Bone marrow (tissue), 2 donors: ENCODE measurements around the gene TPPP2.
"Not testable (repeated sequence)": the region's sequence is repeated elsewhere in the genome, so short reads cannot be mapped to it uniquely, and the experiment has no call there.

Experiments
- DNase-seq, 2 donors: peaks; one replicate each; lab custom pipeline; 2025; lab: John Stamatoyannopoulos, UW

The TPPP2 gene

DNA sequence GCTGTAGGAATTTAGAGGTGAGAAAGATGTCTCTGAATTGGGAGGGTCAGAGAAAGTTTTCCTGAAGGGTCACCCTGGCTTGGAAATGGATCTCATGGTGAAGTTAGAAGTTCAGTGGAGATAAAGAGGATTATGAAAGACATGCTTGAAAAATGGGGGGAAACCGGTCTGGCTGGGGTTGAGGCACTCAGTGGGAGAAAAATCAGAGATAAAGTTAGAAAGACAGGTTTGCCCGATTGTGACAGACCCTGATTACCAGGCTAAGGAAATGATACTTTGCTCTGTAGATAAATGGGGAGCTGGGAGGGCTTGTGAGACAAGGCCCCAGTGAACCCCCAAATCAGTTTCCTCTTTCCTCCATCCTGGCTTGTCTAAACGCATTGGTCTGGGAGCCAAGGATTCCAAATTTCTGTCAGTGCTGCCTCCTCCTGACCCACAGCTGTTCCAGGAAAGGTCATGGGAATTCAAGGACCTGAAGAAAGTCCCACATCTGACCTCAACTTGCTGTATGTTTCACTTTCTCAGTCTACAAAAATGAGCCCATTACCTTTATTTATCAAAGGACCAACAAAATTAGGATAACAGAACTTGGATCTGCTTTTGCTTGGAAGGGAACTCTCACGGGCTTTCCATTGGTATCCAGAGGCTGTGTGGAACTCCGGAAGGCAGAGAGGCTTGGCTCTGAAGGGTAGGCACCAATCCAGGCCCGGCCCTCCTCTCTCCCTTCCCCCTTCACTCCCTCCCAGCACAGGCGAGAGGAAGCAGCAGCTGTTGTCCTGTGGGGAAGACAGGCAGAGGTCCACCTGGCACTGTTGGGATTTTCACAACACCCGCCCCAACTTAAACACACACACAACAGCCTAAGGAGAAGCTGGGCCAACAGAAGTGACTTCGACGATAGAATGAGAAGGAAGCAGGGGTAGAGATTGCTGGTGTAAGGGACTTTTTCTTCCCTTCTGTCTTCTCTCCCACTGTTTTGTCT lies 8.7 kb downstream of the TPPP2 start:
- DNase-seq = no peak

DNA sequence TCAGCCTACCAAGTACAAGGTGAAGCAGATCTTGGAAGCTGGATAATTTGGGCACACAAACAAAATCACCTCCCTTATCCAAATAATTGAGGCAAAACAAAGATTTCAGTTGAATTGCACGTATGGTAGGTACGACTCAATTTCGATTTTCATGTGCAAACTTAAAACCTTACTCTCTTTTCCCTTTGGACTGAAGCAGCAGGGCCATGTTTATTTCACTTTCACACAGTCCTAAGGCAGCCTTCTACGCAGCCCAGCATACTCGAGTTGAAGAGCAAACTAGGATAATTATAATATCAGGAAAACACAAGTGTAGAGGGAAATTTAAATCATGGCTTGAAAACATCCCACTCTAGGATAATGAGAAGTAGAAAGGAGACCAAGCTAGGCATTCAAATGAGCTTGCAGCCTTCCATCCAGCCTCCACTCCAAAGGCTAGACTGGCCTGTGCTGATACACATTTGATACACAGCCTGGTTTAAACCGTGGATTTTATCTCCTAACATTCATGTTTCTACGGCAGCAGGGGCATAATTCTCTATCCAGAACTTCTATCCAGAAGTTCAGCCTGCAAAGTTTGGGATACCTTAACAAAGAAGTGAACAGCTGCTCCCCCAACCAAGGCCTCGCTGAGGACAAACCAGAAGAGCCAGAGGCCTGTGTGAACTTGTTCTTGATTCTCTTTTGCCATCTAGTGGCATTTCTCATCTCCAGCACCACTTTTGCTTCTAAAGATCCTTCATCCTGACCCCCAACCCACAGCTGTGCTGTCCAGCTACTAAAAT lies 9.8 kb downstream of the TPPP2 start:
- peak in 1 of 2 donors; percentile 57 for DNase-seq

DNA sequence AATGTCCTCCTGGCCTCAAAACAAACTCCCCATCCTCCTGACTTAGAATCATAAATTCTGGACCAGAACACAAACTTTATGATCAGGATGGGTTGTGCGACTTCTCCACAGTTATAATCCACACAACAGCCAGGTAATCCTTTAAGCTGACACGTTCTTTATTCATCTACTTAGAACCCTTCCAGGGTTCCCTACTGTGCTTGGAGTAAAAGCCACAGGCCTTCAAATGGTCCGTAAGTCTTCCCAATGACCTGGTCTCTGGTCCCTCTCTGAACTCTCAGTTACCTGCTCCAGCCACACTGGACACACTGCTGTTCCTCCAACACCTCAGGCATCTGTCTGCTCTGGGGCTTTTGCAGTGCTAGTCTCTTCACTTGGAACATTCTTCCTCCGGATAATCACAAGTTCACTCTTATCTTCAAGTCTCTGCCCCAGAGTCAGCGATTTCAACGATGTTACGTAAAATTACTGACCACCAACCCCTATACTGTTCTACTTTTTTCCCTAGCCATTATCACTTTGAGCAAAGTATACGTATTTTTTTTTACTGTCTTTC lies 10.4 kb downstream of the TPPP2 start:
- DNase-seq = no peak

DNA sequence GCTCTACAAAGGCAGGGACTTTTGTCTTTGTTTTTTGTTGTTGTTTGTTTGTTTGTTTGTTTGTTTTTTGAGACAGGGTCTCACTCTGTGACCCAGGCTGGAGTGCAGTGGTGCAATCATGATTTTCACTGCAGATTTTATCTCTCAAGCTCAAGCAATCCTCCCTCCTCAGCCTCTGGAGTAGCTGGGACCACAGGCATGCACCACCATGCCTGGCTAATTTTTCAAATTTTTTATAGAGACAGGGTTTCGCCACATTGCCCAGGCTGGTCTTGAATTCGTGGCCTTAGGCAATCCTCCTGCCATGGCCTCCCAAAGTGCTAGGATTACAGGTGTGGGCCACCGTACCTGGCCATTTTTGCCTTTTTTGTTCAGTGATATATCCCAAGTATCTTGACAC lies 10.9 kb downstream of the TPPP2 start:
- not testable (repeated sequence) for DNase-seq

DNA sequence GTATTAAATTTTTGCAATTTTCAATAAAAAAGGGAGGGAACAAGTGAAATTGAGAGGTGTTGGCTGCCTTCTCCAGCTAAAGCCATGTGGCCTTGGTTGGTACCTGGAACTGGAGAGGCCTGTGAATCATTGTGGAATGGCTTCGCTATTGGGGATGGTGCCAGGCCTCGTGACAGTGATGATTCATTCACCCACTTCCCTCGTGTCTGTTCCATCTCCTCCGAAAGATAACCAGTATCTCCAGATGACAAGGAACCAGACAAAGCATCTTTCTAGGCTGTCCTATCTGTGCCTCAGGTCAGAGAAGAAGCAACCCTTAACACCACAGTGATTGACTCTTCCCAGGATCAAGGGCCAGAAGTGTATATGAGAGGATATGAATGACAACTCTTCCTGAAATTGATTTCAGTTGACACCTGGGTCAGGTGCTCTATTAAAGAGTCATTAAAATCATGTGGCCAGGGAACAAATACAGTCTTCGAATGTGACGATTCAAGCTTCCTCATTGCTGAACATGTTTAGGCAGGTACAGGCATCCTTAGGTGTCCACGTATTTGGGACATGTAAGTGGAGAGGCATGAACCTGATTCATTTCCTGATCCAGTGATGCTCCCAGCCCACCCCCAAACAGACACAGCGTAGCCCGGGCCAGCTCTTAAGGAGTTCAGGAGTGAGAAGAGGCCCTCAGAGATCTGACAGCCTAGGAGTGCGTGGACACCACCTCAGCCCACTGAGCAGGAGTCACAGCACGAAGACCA lies 11.8 kb downstream of the TPPP2 start, which contains the start of gene RNASE7:
Gene RNASE7 (plus strand): TSS at position 687 of the 758 bp plus-strand sequence. CDS start 631 bp downstream, outside the sequence.
- peak in 1 of 2 donors; percentile 70 for DNase-seq

DNA sequence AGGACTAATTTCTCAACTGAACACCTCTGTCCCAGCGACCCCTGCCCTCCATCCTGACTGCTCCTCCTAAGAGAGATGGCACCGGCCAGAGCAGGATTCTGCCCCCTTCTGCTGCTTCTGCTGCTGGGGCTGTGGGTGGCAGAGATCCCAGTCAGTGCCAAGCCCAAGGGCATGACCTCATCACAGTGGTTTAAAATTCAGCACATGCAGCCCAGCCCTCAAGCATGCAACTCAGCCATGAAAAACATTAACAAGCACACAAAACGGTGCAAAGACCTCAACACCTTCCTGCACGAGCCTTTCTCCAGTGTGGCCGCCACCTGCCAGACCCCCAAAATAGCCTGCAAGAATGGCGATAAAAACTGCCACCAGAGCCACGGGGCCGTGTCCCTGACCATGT lies 12.9 kb downstream of the TPPP2 start:
- DNase-seq = no peak

DNA sequence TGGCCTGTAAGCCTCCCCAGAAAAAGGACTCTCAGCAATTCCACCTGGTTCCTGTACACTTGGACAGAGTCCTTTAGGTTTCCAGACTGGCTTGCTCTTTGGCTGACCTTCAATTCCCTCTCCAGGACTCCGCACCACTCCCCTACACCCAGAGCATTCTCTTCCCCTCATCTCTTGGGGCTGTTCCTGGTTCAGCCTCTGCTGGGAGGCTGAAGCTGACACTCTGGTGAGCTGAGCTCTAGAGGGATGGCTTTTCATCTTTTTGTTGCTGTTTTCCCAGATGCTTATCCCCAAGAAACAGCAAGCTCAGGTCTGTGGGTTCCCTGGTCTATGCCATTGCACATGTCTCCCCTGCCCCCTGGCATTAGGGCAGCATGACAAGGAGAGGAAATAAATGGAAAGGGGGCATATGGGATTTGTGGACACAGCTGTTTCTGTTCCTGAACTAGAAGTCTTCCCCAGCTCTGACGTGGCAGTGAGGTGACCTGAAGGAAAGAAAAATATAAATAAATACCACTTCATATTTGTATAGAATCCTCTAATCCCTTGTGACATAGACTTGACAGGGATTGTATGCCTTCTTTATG lies 13.5 kb downstream of the TPPP2 start:
- DNase-seq = no peak

DNA sequence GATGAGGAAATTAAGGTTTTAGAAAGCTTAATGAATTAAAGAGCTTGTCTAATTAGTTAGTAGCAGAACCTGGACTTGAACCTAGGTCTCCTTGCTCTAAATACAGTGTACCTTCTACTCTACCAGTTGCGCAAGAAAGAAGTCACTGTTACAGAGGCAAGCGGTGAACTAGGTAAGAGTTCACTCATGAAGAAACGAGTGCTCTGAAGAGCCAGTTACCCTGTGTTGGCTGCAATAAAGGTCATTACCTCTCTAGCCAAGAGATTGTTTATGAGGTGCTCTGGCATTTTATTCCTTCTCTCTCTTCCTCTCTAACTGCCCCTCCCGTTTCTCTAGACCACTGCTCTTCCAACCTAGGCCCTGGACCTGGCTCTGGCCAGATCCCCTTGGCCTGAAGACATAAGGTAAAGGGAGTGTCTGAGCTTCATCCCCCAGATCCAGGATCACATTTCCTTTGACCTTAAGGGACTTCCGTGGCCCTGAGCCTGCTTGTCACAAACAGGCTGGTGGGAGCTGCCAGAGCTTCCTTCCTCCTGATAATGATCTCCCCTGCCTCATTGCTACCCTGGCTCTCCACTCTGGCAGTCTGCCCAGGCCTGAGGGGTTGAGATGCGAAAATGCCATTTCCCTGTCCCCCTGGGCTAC lies 14.1 kb downstream of the TPPP2 start:
- peak in 1 of 2 donors; percentile 87 for DNase-seq

DNA sequence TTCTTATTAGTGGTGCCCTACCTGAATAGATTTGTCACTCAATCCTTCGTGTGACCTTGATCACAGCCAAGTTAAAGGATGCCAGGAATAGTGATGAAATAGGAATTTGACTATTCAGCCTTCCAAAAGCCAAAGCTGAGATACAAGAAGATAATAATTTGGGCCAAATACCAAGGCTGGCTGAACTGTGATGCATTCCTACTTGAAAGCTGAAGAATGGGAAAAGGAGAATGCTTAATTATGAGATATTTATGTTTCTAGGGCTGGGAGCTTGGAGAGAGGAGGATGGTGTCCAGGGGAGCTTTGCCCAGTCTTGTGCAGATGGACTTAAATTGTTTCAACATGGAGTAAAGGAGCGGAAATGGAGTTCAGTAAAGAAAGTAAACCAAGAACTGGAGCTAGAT lies 17.4 kb downstream of the TPPP2 start:
- DNase-seq = no peak

DNA sequence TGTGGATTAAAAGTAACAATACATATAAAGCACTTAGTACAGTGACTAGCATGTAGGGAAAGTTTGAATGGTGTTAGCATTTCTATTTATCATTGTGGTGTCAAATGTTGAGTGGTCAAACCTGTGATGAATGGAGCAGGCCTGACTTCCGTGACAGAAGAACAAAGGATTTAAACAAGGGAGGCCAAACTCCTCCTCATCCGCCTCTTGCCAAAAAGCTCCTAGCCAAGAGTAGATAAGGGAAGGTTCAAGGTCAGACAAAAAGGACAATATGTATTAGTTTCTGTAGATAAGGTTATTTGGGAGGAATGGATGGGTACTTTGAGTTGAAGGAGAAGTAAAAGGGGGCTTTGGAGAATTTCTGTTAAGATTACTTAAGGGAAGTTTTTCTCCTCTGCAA lies 18.6 kb downstream of the TPPP2 start:
- no peak for DNase-seq

DNA sequence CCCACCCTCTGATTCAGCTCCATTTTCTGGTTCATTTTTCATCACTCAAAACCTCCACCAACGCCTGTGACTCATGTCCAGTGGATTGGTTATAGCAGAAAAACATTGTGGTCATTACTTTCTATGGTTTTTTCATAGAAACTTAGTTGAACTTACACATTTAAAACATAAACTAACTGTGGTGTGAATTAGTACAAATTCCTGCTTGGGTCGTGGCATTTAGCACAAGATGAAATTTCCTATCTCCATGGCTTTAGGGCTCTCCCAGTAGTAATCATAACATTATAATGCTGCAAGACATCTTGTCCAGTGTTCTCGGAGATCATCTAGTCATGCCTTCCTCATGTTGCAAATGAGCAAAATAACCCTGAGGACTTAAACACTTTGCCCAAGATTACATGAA lies 19.3 kb downstream of the TPPP2 start:
- DNase-seq = no peak

DNA sequence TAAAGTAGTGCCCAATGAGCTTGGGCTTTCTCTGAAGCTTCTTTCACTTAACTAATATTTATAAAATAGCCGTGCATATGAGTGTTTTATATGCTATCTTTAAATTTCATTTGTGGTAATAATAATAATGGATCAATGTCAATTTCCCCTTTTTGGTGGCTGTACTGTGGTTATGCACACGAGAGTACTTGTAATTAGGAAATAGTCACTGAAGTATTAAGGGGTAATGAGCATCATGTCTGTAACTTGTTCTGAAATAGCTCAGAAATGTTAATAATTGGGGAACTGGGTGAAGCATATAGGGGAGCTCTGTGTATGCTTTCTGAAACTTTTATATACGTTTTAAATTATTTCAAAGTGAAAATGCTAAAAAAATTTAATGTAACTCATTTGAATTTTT lies 20.6 kb downstream of the TPPP2 start:
- no peak for DNase-seq

DNA sequence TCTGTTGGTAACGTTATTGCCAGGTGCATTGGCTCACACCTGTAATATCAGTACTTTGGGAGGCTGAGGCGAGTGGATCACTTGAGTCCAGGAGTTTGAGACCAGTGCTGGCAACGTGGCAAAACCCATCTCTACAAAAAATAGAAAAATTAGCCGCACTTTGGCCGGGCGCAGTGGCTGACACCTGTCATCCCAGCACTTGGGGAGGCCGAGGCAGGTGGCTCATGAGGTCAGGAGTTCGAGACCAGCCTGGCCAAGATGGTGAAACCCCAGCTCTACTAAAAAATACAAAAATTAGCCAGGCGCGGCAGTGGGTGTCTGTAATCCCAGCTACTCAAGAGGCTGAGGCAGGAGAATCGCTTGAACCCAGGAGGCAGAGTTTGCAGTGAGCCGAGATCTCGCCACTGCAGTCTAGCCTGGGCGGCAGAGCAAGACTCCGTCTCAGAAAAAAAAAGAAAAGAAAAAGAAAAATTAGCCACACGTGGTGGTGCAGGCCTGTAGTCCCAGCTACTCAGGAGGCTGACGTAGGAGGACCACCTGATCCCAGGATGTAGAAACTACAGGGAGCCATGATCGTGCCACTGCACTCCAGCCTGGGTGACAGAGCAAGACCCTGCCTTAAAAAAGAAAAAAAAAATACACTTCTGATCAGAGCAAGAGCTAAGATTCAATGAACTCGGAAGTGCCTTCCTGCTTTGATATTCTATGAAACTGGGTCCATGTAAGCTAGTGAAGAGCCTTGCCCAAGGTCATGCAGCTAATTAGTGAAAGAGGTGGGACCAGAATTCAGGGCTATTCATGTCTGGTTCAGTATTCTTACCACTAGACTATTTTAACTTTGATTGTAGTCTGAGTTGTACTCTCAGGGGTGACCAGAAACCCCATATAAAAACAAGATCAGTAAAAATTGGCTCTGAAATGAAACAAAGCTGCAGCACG lies 23.4 kb downstream of the TPPP2 start:
- DNase-seq = no peak

DNA sequence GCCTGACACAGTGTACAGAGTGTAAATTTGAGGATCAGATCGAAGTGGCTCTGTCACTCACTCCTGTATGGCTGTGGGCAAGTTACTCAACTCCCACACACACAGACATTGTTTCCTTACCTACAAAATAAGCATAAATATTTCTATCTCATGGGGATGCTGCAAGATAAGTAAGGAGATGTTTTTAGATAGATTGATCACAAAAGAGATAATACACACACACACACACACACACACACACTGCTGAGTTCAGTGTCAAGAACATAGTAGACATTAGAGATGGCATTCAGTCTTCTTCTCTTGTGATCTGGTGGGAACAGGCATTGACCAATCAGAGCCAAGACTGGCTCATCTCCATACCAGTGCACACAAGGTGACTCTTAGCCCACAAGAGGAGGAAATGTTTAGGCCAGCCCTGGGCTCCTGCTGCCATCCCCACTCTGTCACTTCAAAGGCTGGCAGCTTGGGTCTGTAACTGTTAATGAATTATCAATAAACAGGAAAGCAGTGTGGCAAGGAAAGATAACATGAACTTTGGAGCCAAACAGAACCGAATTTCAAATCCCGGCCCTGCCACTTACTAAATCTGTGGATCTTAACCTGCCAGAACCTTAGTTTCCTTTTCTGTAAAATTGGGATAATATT lies 24.2 kb downstream of the TPPP2 start:
- no peak for DNase-seq

DNA sequence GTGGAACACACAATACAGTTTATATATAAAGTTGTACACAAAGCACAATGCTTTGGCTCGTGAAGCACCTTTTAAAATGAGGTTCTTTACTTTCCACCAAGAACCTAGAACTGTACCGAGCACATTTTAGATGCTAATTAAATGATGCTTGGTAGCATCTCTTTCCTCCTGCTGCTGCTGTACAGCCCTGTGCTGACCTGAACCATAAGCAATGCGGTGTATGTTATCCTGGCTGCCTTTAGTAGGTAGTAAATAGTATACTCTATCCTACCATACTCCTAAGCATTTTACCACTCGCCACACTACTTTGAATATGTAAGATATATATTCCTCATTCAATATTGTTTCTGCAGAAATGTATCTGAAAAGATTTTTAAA lies 24.7 kb downstream of the TPPP2 start:
- no peak for DNase-seq

DNA sequence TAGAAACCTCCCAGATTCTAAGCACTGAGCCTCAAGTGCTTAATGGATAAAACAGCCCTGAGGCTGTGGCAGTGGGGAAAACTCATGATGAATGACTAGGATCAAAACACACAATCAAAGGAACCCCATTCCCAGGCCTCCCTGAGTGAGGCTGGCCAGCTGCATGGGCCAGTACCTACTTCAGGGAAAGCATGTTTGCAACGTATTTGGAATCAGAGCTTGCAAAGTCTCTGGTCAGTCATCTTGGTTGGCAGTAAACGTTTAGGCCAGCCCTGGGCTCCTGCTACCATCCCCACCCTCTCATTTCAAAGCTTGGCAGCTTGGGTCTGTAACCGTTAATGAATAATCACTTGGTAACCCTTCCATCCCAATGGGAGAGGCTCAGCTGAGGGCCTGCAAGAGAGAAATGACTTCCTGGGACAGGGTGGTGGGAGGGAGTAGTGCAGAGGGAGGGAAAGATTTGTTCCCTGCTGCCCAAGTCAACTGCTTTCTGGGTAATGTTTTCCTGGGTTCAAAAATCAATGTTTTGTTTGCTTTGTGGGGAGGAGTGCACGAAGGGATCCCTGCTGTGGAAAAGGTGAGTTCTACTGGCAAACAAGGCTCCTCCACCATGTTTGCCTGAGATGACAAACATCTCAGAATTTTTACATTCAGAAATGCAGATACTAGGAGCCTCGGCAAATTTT lies 25.6 kb downstream of the TPPP2 start:
- no peak for DNase-seq

DNA sequence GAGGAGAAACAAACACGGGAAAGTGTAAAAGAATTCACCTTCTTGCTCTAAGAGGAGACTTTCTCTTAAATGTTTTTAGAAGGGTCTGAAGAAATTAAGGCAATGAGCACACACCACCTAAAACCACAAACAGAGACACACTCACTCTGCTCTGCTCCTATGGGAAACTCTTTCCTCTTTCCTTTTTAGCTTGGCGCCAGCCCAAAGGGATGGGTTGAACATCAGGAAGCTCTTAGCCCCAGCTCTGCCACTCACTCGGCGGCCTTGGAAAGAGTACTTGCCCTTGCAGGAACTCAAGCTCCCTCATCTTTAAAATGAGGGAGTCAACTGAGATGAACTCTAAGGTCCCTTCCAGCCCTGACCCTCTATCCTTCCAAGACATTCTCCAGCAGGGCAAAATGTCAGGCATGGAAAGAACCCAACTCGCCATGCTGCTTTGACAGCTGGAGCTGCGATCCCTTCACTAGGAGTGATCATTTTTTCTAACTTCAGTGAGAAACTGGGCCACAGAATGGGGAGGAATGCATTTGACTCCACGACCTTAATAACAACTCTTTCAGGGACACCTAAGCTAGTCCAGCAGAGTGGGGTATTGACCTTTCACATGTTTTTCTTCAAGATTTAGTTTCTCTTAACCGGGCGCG lies 26.6 kb downstream of the TPPP2 start:
- DNase-seq = no peak
